ENCODE results near the gene ICE2. TPM values are rescaled to one million over a fixed set of nuclear protein-coding genes. Genes with fewer than 3 reads are reported as not detected.

The ICE2 gene
- polyA plus RNA-seq, 3 donors = 10.0 to 27.0 (median 24.8) TPM

GRCh38 chr15:60518511-60518910, 39.6 kb upstream of the ICE2 start:
- H3K9me3 Mint-ChIP-seq = no peaks in the 10 kb centered on the region
- TF ChIP-seq CTCF (IDR thresholded peaks at IDR 0.05) = no peak
- Histone ChIP-seq H3K4me1 (ENCODE audit: control insufficient read depth in 1 of 2, insufficient read depth in 2 of 2, low read length in 2 of 2) (no peaks in the 10 kb centered on the region), H3K4me2 (replicated peaks; ENCODE audit: extremely low read depth, low read length, poor library complexity, severe bottlenecking) (no peak overlapping the region), H3K4me3 (replicated peaks in 1 of 3; ENCODE audit: low read depth in 2 of 3, low read length in 3 of 3) (no peak overlapping the region), H3K9ac (ENCODE audit: insufficient read depth, low read length, poor library complexity, severe bottlenecking) (no peak overlapping the region), H3K9me3 (replicated peaks in 1 of 2; ENCODE audit: control insufficient read depth in 1 of 2, insufficient read depth in 1 of 2, low read length in 2 of 2) (no peaks in the 10 kb centered on the region), H2AFZ (ENCODE audit: insufficient read depth, low read depth, low read length, poor library complexity, severe bottlenecking) (no peak overlapping the region), H4K20me1 (ENCODE audit: insufficient read depth, low read length) (no peaks in the 10 kb centered on the region), H3K36me3 (replicated peaks in 1 of 2; ENCODE audit: control insufficient read depth in 1 of 2, insufficient read depth in 2 of 2, low read length in 2 of 2) (no peaks in the 10 kb centered on the region), H3K79me2 (ENCODE audit: insufficient read depth, low read length) (no peaks in the 10 kb centered on the region), H3K27ac (ENCODE audit: low read depth in 1 of 2, low read length in 2 of 2) (no peak overlapping the region), H3K27me3 (ENCODE audit: control insufficient read depth in 2 of 2, insufficient read depth in 2 of 2, low read length in 2 of 2) (no peaks in the 10 kb centered on the region)
- H3K27me3 Mint-ChIP-seq (ENCODE audit: low read depth in 3 of 3) = no peaks in the 10 kb centered on the region
- no peak overlapping the region for H3K27ac Mint-ChIP-seq
- no peaks in the 10 kb centered on the region for H3K36me3 Mint-ChIP-seq
- WGBS (ENCODE audit: insufficient coverage) = 100% methylated on average over 4 of the region's 8 CpGs
- DNase-seq = no peak
- H3K4me3 Mint-ChIP-seq = no peak overlapping the region
- intact Hi-C loops (cut with micrococcal nuclease) = no loop called here
- peaks cover 3% of the 10 kb centered on the region for H3K4me1 Mint-ChIP-seq

GRCh38 chr15:60514261-60514881, 35.4 kb upstream of the ICE2 start:
- Histone ChIP-seq H3K4me1 (ENCODE audit: control insufficient read depth in 1 of 2, insufficient read depth in 2 of 2, low read length in 2 of 2) (no peaks in the 10 kb centered on the region), H3K79me2 (ENCODE audit: insufficient read depth, low read length) (no peaks in the 10 kb centered on the region), H2AFZ (ENCODE audit: insufficient read depth, low read depth, low read length, poor library complexity, severe bottlenecking) (no peak overlapping the region), H3K9ac (ENCODE audit: insufficient read depth, low read length, poor library complexity, severe bottlenecking) (no peak overlapping the region), H3K4me2 (replicated peaks; ENCODE audit: extremely low read depth, low read length, poor library complexity, severe bottlenecking) (no peak overlapping the region), H4K20me1 (ENCODE audit: insufficient read depth, low read length) (no peaks in the 10 kb centered on the region), H3K36me3 (replicated peaks in 1 of 2; ENCODE audit: control insufficient read depth in 1 of 2, insufficient read depth in 2 of 2, low read length in 2 of 2) (no peaks in the 10 kb centered on the region), H3K9me3 (replicated peaks in 1 of 2; ENCODE audit: control insufficient read depth in 1 of 2, insufficient read depth in 1 of 2, low read length in 2 of 2) (no peaks in the 10 kb centered on the region), H3K27ac (ENCODE audit: low read depth in 1 of 2, low read length in 2 of 2) (no peak overlapping the region), H3K27me3 (ENCODE audit: control insufficient read depth in 2 of 2, insufficient read depth in 2 of 2, low read length in 2 of 2) (no peaks in the 10 kb centered on the region), H3K4me3 (replicated peaks in 1 of 3; ENCODE audit: low read depth in 2 of 3, low read length in 3 of 3) (no peak overlapping the region)
- Mint-ChIP-seq H3K4me1 (no peaks in the 10 kb centered on the region), H3K4me3 (no peak overlapping the region), H3K36me3 (peaks cover 0 to 3% of the 10 kb centered on the region in 2 donors), H3K27me3 (ENCODE audit: low read depth in 3 of 3) (no peaks in the 10 kb centered on the region), H3K9me3 (no peaks in the 10 kb centered on the region), H3K27ac (no peak overlapping the region)
- WGBS (ENCODE audit: insufficient coverage) = 97% methylated on average over 9 of the region's 12 CpGs
- no peak for TF ChIP-seq CTCF (IDR thresholded peaks at IDR 0.05)
- DNase-seq = no peak
- intact Hi-C loops (cut with micrococcal nuclease) = no loop called here
